B cell (primary cell): ENCODE data around the gene PDILT. TPM values are rescaled to one million over a fixed set of nuclear protein-coding genes. Genes with fewer than 3 reads are reported as not detected.
"Not testable (repeated sequence)": the region's sequence is repeated elsewhere in the genome, so short reads cannot be mapped to it uniquely, and the experiment has no call there.

Source experiments
- ATAC-seq: fragments of 200-7000 bp; cut with Tn5 transposase; one replicate; pipeline ENCODE4 v1.10.0; 2021; ENCODE audit warnings: low read depth, mild to moderate bottlenecking, moderate number of reproducible peaks, moderate library complexity
- CTCF ChIA-PET: fragments of 350-600 bp; sonication (Branson Sonifier 250); formaldehyde crosslinking; loops from one replicate; lab custom pipeline; 2021; ENCODE audit warnings: antibody characterized with exemption, inconsistent platforms; lab: Charles Lee
- POLR2A ChIA-PET: fragments of 350-600 bp; sonication (Branson Sonifier 250); formaldehyde crosslinking; loops from one replicate; lab custom pipeline; 2021; ENCODE audit warnings: antibody characterized with exemption; lab: Charles Lee
- DNase-seq: peaks from one replicate; pipeline ENCODE4 v3.0.0; 2013
- H2AFZ ChIP-seq: 2 replicates; pipeline ENCODE4 v1.6.1; 2012; ENCODE audit warnings: mild to moderate bottlenecking, low read depth, low read length; ENCODE audit not compliant: insufficient read depth, poor library complexity, severe bottlenecking
- H3K27ac ChIP-seq, 2 donors: 1 replicate in 1 of 2; 2 replicates in 1 of 2; pipeline ENCODE4 v1.5.1; 2012 to 2013; ENCODE audit warnings: low read length in 2 of 2, mild to moderate bottlenecking in 2 of 2, moderate library complexity in 1 of 2
- H3K27me3 ChIP-seq, 4 experiments: fragments of 200-600 bp in 1 of 4; sonication (generic) in 1 of 4; replicated peaks in 1 of 4; 1 replicate in 2 of 4; 2 replicates in 2 of 4; pipeline versions ENCODE4 v1.6.1 to v1.7.0; 2013 to 2016; ENCODE audit warnings: low read length in 3 of 4, mild to moderate bottlenecking in 2 of 4, mixed read lengths in 1 of 4, moderate library complexity in 1 of 4; ENCODE audit not compliant: insufficient read depth in 4 of 4, control insufficient read depth in 3 of 4; ENCODE audit errors: control extremely low read depth in 1 of 4
- H3K36me3 ChIP-seq, 2 experiments: replicated peaks in 1 of 2; 1 replicate in 1 of 2; 2 replicates in 1 of 2; pipeline versions ENCODE4 v1.6.1 to v1.7.1; 2013; ENCODE audit warnings: low read length in 1 of 2; ENCODE audit not compliant: insufficient read depth in 2 of 2, control insufficient read depth in 1 of 2; ENCODE audit errors: control extremely low read depth in 1 of 2, extremely low read depth in 1 of 2
- H3K4me1 ChIP-seq, 2 donors: fragments of 200-600 bp in 1 of 2; sonication (generic) in 1 of 2; 1 replicate in 1 of 2; 2 replicates in 1 of 2; pipeline versions ENCODE4 v1.5.1 to v1.6.1; 2013 to 2017; ENCODE audit warnings: low read length in 2 of 2; ENCODE audit not compliant: control insufficient read depth in 2 of 2, insufficient read depth in 2 of 2
- H3K4me2 ChIP-seq: replicated peaks from 2 replicates; pipeline ENCODE3; 2012; ENCODE audit warnings: mild to moderate bottlenecking, low read depth, low read length; ENCODE audit not compliant: poor library complexity, severe bottlenecking
- H3K4me3 ChIP-seq, 5 experiments: fragments of 200-600 bp in 1 of 5; sonication (generic) in 1 of 5; 1 replicate in 3 of 5; 2 replicates in 2 of 5; pipeline versions ENCODE4 v1.5.1 to v1.7.0; 2011 to 2016; ENCODE audit warnings: low read length in 4 of 5, mild to moderate bottlenecking in 4 of 5, low read depth in 2 of 5, control low read depth in 1 of 5, moderate library complexity in 1 of 5; ENCODE audit not compliant: insufficient read depth in 1 of 5; ENCODE audit errors: control extremely low read depth in 1 of 5, extremely low read depth in 1 of 5
- H3K79me2 ChIP-seq: fragments of 200-600 bp; sonication (generic); one replicate; pipeline ENCODE4 v1.6.0; 2016; ENCODE audit warnings: low read length; ENCODE audit not compliant: control insufficient read depth, insufficient read depth
- H3K9ac ChIP-seq: fragments of 200-600 bp; sonication (generic); 2 replicates; pipeline ENCODE4 v1.6.1; 2017; ENCODE audit warnings: mild to moderate bottlenecking, low read length, moderate library complexity
- H3K9me3 ChIP-seq, 3 donors: one replicate each; pipeline versions ENCODE4 v1.6.1 to v1.7.1; 2013; ENCODE audit warnings: low read length in 2 of 3; ENCODE audit not compliant: control insufficient read depth in 2 of 3, insufficient read depth in 1 of 3; ENCODE audit errors: control extremely low read depth in 1 of 3
- H4K20me1 ChIP-seq: 2 replicates; pipeline ENCODE4 v1.6.0; 2012; ENCODE audit warnings: mild to moderate bottlenecking, low read length; ENCODE audit not compliant: insufficient read depth, control insufficient read depth, poor library complexity, severe bottlenecking
- H3K27ac Mint-ChIP-seq: one replicate; pipeline ENCODE4 v1.8.0; 2021; ENCODE audit warnings: mixed read lengths
- H3K27me3 Mint-ChIP-seq: one replicate; pipeline ENCODE4 v1.8.0; 2021; ENCODE audit warnings: mixed read lengths
- H3K4me1 Mint-ChIP-seq: one replicate; pipeline ENCODE4 v1.8.0; 2021; ENCODE audit warnings: mixed read lengths
- H3K4me3 Mint-ChIP-seq: one replicate; pipeline ENCODE4 v1.8.0; 2021; ENCODE audit warnings: mixed read lengths
- H3K9me3 Mint-ChIP-seq: one replicate; pipeline ENCODE4 v1.8.0; 2022; ENCODE audit warnings: mixed read lengths; ENCODE audit not compliant: insufficient read depth
- CTCF ChIP-seq: fragments of 200-600 bp; IDR thresholded peaks from one replicate; pipeline ENCODE4 v1.8.0; 2022; ENCODE audit warnings: antibody characterized with exemption, mild to moderate bottlenecking
- EZH2 ChIP-seq: IDR thresholded peaks from 2 replicates; pipeline ENCODE4 v1.6.1; 2012; ENCODE audit warnings: borderline replicate concordance, low read depth, mild to moderate bottlenecking, moderate library complexity, low read length; ENCODE audit not compliant: insufficient read depth, poor library complexity, severe bottlenecking
- WGBS: methylation state at CpG from one replicate; pipeline ENCODE4 v1.1.5; 2013; ENCODE audit warnings: missing lambda C conversion rate; ENCODE audit not compliant: insufficient coverage; 5-methylcytosine and 5-hydroxymethylcytosine counted together
- intact Hi-C: fragments of 100-400 bp; cut with micrococcal nuclease; formaldehyde crosslinking; loops from one replicate; pipeline ENCODE4 v1.10.0; 2022
- polyA plus RNA-seq: library from polyadenylated mRNA; depleted of rRNA; stranded (reverse); fragments of >200 nt; gene quantifications from 2 replicates; pipeline ENCODE4 v1.2.3, GENCODE V29; 2012
- total RNA-seq, 2 donors: library from RNA; stranded (reverse); fragments of 120-200 nt in 1 of 2; gene quantifications; 1 replicate in 1 of 2; 2 replicates in 1 of 2; pipeline versions ENCODE4 v1.2.3 to v1.2.4, GENCODE V29; 2013 to 2022

PDILT gene
- total and polyA plus RNA-seq, 2 donors (not counting 1 experiment from before 2014, with no cell fraction given) = not detected

- ATAC-seq, H3K36me3 ChIP-seq, H3K27me3 ChIP-seq, POLR2A ChIA-PET, intact Hi-C loops, DNase-seq, H3K4me1 ChIP-seq, H3K27me3 Mint-ChIP-seq, H3K9me3 Mint-ChIP-seq, H2AFZ ChIP-seq, H3K9me3 ChIP-seq, H3K4me2 ChIP-seq, H3K4me3 ChIP-seq, H3K9ac ChIP-seq, H3K27ac Mint-ChIP-seq, H4K20me1 ChIP-seq, H3K27ac ChIP-seq, H3K79me2 ChIP-seq, H3K4me3 Mint-ChIP-seq, H3K4me1 Mint-ChIP-seq: not testable (repeated sequence)
- WGBS = no CpG with 5 or more reads among the region's 2 CpGs
- CTCF ChIA-PET = interaction anchor here (0.7 kb wide), 1 partner anchor 1778 kb away, joined by 4 read pairs; no protein-coding TSS in a partner anchor
Observed at GRCh38 chr16:20438950-20439349, 34.4 kb upstream of the PDILT start.

DNA sequence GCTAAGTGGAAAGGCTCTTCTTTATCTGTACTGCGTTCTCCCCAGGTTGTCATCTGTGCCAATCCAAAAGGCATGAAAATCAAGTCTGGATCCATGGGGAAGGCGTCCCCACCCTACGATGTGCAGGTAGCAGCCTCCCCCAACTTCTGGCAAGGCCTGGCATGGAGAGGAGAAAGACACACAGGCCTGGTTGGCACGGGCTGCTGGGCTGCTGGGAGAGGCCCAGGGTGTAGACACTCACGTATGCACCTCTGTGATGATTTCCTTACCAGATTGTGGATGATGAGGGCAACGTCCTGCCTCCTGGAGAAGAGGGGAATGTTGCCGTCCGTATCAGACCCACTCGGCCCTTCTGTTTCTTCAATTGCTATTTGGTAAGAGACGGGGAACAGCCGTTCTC, 26.4 kb upstream of the PDILT start:
- DNase-seq = no peak
- TF ChIP-seq CTCF (no peak), EZH2 (no peak)
- no peaks in the 10 kb centered on the region for H3K79me2 ChIP-seq
- Mint-ChIP-seq H3K27ac (no peak overlapping the region), H3K27me3 (peaks cover 15% of the 10 kb centered on the region), H3K4me1 (no peaks in the 10 kb centered on the region), H3K9me3 (no peaks in the 10 kb centered on the region), H3K4me3 (no peak overlapping the region)
- H3K9me3 ChIP-seq = no peaks in the 10 kb centered on the region
- H2AFZ ChIP-seq = no peak overlapping the region
- intact Hi-C loops = no loop called here
- no peaks in the 10 kb centered on the region for H3K27me3 ChIP-seq
- H3K36me3 ChIP-seq = no peaks in the 10 kb centered on the region
- ATAC-seq = no peak
- H3K27ac ChIP-seq = no peak overlapping the region
- no peak overlapping the region for H3K4me3 ChIP-seq
- 71% methylated on average over 8 of the region's 11 CpGs for WGBS
- H3K4me2 ChIP-seq = no peak overlapping the region
- CTCF ChIA-PET = no interaction called here
- POLR2A ChIA-PET = no interaction called here
- H3K4me1 ChIP-seq = no peaks in the 10 kb centered on the region
- H4K20me1 ChIP-seq = no peaks in the 10 kb centered on the region
- no peak overlapping the region for H3K9ac ChIP-seq

DNA sequence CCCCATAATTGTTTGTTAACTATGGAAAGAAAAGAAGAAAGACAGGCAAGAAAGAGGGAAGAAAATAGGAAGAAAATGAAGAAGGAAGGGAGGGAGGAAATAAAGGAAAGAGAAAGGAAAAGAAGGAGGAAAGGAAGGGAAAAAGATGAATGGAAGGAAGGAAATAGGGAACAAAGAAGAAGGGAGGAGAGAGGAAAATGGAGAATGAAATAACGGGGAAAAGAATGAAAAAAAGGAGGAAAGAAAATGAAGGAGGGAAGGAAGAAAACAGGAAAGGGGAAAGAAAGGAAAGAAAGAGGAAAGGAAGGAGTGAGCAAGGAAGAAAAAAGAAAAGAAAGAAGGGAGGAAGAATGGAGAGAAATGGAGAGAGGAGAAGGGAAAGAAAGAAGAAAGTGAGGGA, 25.9 kb upstream of the PDILT start:
- POLR2A ChIA-PET, H3K27me3 ChIP-seq, CTCF ChIA-PET, H3K4me3 ChIP-seq, H3K9me3 Mint-ChIP-seq, H3K27ac ChIP-seq, intact Hi-C loops, DNase-seq, H3K4me1 Mint-ChIP-seq, H3K4me3 Mint-ChIP-seq, H3K79me2 ChIP-seq, H3K9me3 ChIP-seq, H3K9ac ChIP-seq, H3K36me3 ChIP-seq, ATAC-seq, H3K4me1 ChIP-seq, H3K4me2 ChIP-seq, H4K20me1 ChIP-seq, H2AFZ ChIP-seq, H3K27ac Mint-ChIP-seq: not testable (repeated sequence)
- H3K27me3 Mint-ChIP-seq = peaks cover 15% of the 10 kb centered on the region
- WGBS = 100% methylated on average over 1 of the region's 1 CpG
